Mononuclear cell (primary cell): Measurements from ENCODE around the gene PRSS38. TPM values are rescaled to one million over a fixed set of nuclear protein-coding genes. Genes with fewer than 3 reads are reported as not detected.

Experiments
- H3K27me3 ChIP-seq: 2 replicates; pipeline ENCODE4 v1.6.0; 2011; ENCODE audit warnings: low read length, control low read depth; ENCODE audit not compliant: insufficient read depth
- H3K4me1 ChIP-seq: 2 replicates; pipeline ENCODE4 v1.5.1; 2011; ENCODE audit warnings: mild to moderate bottlenecking, low read length, control low read depth; ENCODE audit not compliant: insufficient read depth
- H3K4me3 ChIP-seq: 2 replicates; pipeline ENCODE4 v1.5.1; 2011; ENCODE audit warnings: mild to moderate bottlenecking, low read length, moderate library complexity
- H3K9me3 ChIP-seq: 2 replicates; pipeline ENCODE4 v1.5.1; 2011; ENCODE audit warnings: low read depth, mild to moderate bottlenecking, control low read depth, low read length
- total RNA-seq: library from RNA; depleted of rRNA; stranded (reverse); fragments of >200 nt; gene quantifications from one replicate; pipeline ENCODE4 v1.2.3, GENCODE V29; 2012

PRSS38 gene
- total RNA-seq = not detected

GRCh38 chr1:227815468-227816409 is at the start of gene PRSS38:
PRSS38 (plus strand) TSS chr1:227815675; CDS start chr1:227815717, 42 bp downstream.
- Histone ChIP-seq H3K4me1 (no peaks in the 10 kb centered on the region), H3K9me3 (no peaks in the 10 kb centered on the region), H3K27me3 (no peaks in the 10 kb centered on the region), H3K4me3 (no peak within 1 kb of the TSS)

GRCh38 chr1:227766015-227766634 is 49.4 kb upstream of the PRSS38 start:
- H3K4me1 ChIP-seq = peaks cover 59% of the 10 kb centered on the region
- H3K27me3 ChIP-seq = no peaks in the 10 kb centered on the region
- H3K9me3 ChIP-seq = no peaks in the 10 kb centered on the region
- H3K4me3 ChIP-seq = no peak overlapping the region

- peaks cover 54% of the 10 kb centered on the region for H3K4me1 ChIP-seq
- no peak overlapping the region for H3K4me3 ChIP-seq
- H3K9me3 ChIP-seq = no peaks in the 10 kb centered on the region
- H3K27me3 ChIP-seq = no peaks in the 10 kb centered on the region
These were observed 48.7 kb upstream of the PRSS38 start for GRCh38 chr1:227766653-227767277.

DNA sequence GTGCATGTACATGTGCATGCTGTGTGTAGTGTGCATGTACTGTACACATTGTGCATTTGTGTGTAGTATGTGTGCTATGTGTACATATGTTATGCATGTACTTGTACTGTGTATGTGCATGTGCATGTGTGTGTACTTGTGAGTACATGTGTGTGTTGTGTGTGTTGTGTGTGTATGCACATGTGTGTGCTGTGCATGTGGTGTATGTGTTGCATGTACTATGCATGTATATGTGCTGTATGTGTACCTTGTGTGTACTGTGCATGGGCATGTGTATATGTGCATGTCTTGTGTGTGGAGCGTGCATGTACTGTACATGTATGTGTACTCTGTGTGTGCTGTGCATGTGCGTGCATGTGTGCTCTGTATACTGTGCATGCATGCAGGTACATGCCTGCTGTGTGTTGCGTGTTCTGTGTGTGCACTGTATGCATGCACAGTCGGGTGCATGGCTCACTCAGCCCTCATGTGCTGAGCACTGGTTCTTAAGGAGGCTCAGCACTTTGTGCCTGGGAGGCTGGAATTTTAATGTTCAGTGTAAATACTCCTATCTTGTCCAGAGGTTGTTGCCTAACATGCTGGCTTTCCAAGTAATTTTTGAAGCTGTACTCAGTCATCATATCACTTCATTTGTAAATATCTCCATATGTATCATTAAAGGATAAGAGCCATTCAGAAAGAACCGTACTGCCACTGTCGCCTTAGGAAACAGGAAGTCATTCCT is 47.9 kb upstream of the PRSS38 start:
- no peak overlapping the region for H3K4me3 ChIP-seq
- no peaks in the 10 kb centered on the region for H3K27me3 ChIP-seq
- H3K4me1 ChIP-seq = peaks cover 46% of the 10 kb centered on the region
- H3K9me3 ChIP-seq = no peaks in the 10 kb centered on the region

DNA sequence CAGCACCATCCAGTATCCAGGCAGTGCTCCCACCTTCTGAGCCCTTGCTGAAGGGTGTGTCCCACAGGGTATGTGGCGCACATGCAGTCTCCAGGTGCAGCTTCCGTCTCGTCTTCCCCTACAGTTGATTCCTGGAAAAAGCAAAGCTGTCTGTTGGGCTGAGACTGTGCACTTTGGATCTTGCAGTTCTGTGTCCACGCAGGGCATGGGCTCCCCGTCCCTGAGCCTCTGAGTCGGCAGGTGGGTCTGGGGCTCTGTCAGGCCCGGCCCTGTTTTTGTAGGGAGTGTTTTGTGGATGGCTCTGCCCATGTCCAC is 47.4 kb upstream of the PRSS38 start:
- peaks cover 41% of the 10 kb centered on the region for H3K4me1 ChIP-seq
- no peak overlapping the region for H3K4me3 ChIP-seq

GRCh38 chr1:227768640-227769039 is 46.8 kb upstream of the PRSS38 start:
- Histone ChIP-seq H3K4me3 (no peak overlapping the region), H3K9me3 (no peaks in the 10 kb centered on the region), H3K4me1 (peaks cover 39% of the 10 kb centered on the region), H3K27me3 (no peaks in the 10 kb centered on the region)

More for the DNA sequence above, 47.4 kb upstream of the PRSS38 start:
- Histone ChIP-seq H3K9me3 (no peaks in the 10 kb centered on the region), H3K27me3 (no peaks in the 10 kb centered on the region)

DNA sequence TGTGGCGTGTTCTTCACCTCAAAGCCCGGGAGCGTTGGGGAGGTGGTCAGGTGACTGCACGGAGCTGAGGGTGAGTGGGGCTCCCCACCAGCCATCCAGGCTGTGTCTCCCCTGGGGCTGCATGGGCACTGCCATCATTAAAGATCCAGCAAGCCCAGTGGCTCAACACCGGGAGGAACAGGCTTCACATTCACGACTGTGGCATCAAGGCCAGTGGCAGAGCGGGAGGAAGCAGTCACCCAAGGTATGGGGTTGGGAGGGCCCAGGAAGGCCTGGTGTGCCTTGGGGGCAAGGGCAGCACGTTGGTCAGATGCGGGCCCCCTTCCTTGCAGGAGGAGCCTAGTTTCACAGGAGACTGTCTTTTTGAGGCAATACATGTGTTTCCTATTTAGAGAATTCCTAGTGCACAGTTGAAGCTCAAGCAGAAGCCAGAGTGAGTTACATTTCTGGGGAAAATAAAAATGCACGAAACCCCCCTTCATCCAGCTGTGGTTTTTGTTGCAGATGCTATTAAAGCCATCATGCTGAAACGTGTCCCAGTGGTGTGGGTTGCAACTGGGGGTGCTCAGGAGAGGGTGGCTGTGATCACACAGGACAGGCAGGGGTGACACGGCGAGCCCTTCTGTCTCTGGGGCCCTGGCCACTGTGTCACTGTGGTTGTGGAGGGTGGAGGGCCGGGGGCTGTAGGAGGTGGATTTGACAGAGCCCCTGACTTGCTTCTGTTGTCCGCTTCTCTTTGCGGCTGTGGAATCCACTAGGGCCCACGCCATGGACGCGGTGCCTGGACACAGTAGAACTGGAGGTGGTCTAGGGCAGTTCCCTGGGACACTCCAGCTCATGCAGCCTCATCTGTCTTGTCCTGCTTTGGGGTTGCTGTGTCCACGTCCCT is 46.2 kb upstream of the PRSS38 start:
- Histone ChIP-seq H3K4me3 (no peak overlapping the region), H3K9me3 (no peaks in the 10 kb centered on the region), H3K27me3 (no peaks in the 10 kb centered on the region), H3K4me1 (peaks cover 37% of the 10 kb centered on the region)

GRCh38 chr1:227769936-227770494 is 45.5 kb upstream of the PRSS38 start:
- Histone ChIP-seq H3K27me3 (no peaks in the 10 kb centered on the region), H3K9me3 (no peaks in the 10 kb centered on the region), H3K4me1 (peaks cover 34% of the 10 kb centered on the region), H3K4me3 (no peak overlapping the region)

DNA sequence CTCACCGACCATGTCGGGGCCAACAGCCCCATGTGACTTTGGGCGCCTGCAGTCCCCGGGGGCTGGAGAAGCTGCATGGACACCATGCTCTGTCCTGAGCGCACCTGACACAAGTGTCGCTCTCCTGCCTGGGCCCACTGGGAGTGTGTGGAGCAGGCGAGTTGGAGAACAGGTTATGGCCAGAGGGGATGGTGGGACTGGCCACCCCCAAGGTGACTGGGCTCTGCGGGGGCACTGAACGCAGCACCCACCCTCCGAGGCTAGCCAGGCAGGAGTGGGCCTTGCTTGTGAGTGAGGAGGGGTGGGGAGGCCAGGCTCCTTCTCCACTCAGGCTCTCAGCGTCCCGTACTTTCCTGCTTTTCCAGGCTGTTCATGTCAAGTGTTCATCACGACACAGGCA is 44.7 kb upstream of the PRSS38 start:
- Histone ChIP-seq H3K4me1 (peaks cover 26% of the 10 kb centered on the region), H3K4me3 (no peak overlapping the region), H3K27me3 (no peaks in the 10 kb centered on the region), H3K9me3 (no peaks in the 10 kb centered on the region)

GRCh38 chr1:227771326-227771725 is 44.1 kb upstream of the PRSS38 start:
- peaks cover 20% of the 10 kb centered on the region for H3K4me1 ChIP-seq
- no peaks in the 10 kb centered on the region for H3K27me3 ChIP-seq
- H3K4me3 ChIP-seq = no peak overlapping the region

DNA sequence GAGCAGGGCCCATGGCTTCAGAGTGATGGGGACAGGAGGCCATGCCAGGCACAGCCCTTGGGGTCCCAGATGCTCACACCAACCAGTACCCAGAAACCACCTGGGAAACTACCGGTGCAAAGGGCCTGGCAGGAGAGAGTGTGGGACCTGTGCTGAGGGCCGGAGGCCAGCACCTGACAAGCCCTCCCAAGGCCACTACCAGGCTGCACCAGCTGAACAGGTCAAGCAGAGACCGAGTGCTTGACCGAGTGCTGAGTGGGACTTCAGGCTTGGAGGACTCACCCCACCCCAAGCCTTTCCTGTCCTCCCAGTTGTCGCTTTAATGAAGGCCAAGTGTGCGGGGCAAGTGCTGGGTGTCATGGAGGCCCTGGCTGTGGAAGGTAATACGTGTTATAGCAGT is 43.7 kb upstream of the PRSS38 start:
- H3K27me3 ChIP-seq = no peaks in the 10 kb centered on the region
- no peak overlapping the region for H3K4me3 ChIP-seq
- peaks cover 16% of the 10 kb centered on the region for H3K4me1 ChIP-seq
- H3K9me3 ChIP-seq = no peaks in the 10 kb centered on the region

More at GRCh38 chr1:227771326-227771725, 44.1 kb upstream of the PRSS38 start:
- H3K9me3 ChIP-seq = no peaks in the 10 kb centered on the region

DNA sequence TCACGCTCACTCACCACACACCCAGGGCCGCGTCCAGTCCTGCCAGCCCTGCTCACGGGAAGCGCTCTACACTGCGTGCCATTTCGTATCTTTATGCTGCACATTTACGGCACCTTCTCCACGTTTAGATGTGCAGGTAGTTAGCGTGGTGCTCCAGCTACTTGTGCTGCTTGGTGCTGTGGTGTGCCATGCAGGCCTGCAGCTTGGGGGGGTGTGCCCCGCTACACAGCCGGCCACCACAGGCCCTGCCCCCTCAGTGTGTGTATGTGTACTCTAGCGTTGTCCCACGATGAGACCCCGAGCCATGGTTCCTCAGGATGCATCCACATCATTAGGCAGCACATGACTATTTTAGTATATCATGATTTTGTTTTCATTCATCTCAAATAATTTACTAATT is 41.9 kb upstream of the PRSS38 start:
- H3K27me3 ChIP-seq = no peaks in the 10 kb centered on the region
- H3K4me1 ChIP-seq = peaks cover 11% of the 10 kb centered on the region
- H3K4me3 ChIP-seq = no peak overlapping the region
- no peaks in the 10 kb centered on the region for H3K9me3 ChIP-seq

- Histone ChIP-seq H3K9me3 (no peaks in the 10 kb centered on the region), H3K4me1 (peaks cover 11% of the 10 kb centered on the region), H3K27me3 (no peaks in the 10 kb centered on the region), H3K4me3 (no peak overlapping the region)
These were observed 41.3 kb upstream of the PRSS38 start for GRCh38 chr1:227774051-227774731.
